HEK293 (cell line): ENCODE measurements around the gene HMX1.

ENCODE experiments used
- CTCF ChIA-PET: fragments of 350-600 bp; formaldehyde crosslinking; extraction: SDS; loops from one replicate; lab custom pipeline; 2021; ENCODE audit warnings: antibody characterized with exemption; lab: Yijun Ruan, JAX
- POLR2A ChIA-PET: fragments of 300-600 bp; formaldehyde crosslinking; extraction: SDS; loops from one replicate; lab custom pipeline; 2020; ENCODE audit warnings: antibody characterized with exemption, inconsistent platforms; lab: Yijun Ruan, JAX
- H3K27ac ChIP-seq: fragments of 200-500 bp; sonication (Bioruptor generic); 2 replicates; pipeline ENCODE4 v1.5.1; 2014; ENCODE audit warnings: low read depth, low read length, control low read depth, inconsistent platforms; ENCODE audit errors: extremely low read depth
- H3K36me3 ChIP-seq, 2 experiments: fragments of 200-500 bp in 1 of 2; sonication (Bioruptor generic) in 1 of 2; 1 replicate in 1 of 2; 2 replicates in 1 of 2; pipeline ENCODE4 v1.5.1; 2014 to 2017; ENCODE audit warnings: inconsistent platforms in 2 of 2, low read length in 2 of 2; ENCODE audit not compliant: control insufficient read depth in 2 of 2, insufficient read depth in 1 of 2
- H3K4me1 ChIP-seq: fragments of 200-500 bp; sonication (Bioruptor generic); 2 replicates; pipeline ENCODE4 v1.5.1; 2014; ENCODE audit warnings: mild to moderate bottlenecking, low read length, inconsistent platforms; ENCODE audit not compliant: control insufficient read depth, insufficient read depth
- H3K4me3 ChIP-seq: 2 replicates; pipeline ENCODE4 v1.5.1; 2011; ENCODE audit warnings: low read depth, mild to moderate bottlenecking, control low read depth, low read length, moderate library complexity
- H3K9me3 ChIP-seq: fragments of 200-500 bp; sonication (Bioruptor generic); 2 replicates; pipeline ENCODE4 v1.5.1; 2014; ENCODE audit warnings: low read depth, low read length, inconsistent platforms; ENCODE audit not compliant: control insufficient read depth, insufficient read depth
- GLIS1 ChIP-seq: fragments of 450-650 bp; formaldehyde crosslinking; IDR thresholded peaks from 2 replicates; pipeline ENCODE4 v1.5.1; 2016; ENCODE audit warnings: missing biosample characterization, missing genetic modification characterization
- KLF7 ChIP-seq: fragments of 450-650 bp; formaldehyde crosslinking; IDR thresholded peaks from 2 replicates; pipeline ENCODE4 v1.5.1; 2016; ENCODE audit warnings: missing biosample characterization, missing genetic modification characterization, borderline replicate concordance
- WT1 ChIP-seq: fragments of 450-650 bp; formaldehyde crosslinking; IDR thresholded peaks from 2 replicates; pipeline ENCODE4 v1.5.1; 2016; ENCODE audit warnings: missing biosample characterization, missing genetic modification characterization
- ZEB2 ChIP-seq: fragments of 450-650 bp; formaldehyde crosslinking; IDR thresholded peaks from 2 replicates; pipeline ENCODE4 v1.5.1; 2016; ENCODE audit warnings: missing biosample characterization, missing genetic modification characterization
- ZNF155 ChIP-seq: fragments of 450-650 bp; formaldehyde crosslinking; IDR thresholded peaks from 2 replicates; pipeline ENCODE4 v1.5.1; 2016; ENCODE audit warnings: missing biosample characterization, missing genetic modification characterization
- ZNF214 ChIP-seq: fragments of 450-650 bp; formaldehyde crosslinking; IDR thresholded peaks from 2 replicates; pipeline ENCODE4 v1.5.1; 2017; ENCODE audit warnings: missing biosample characterization, mild to moderate bottlenecking, missing genetic modification characterization, borderline replicate concordance
- ZNF501 ChIP-seq: fragments of 450-650 bp; formaldehyde crosslinking; IDR thresholded peaks from 2 replicates; pipeline ENCODE4 v1.5.1; 2016; ENCODE audit warnings: missing biosample characterization, missing genetic modification characterization
- ZNF555 ChIP-seq: fragments of 450-650 bp; formaldehyde crosslinking; conservative IDR thresholded peaks from 2 replicates; pipeline ENCODE4 v1.5.1; 2017; ENCODE audit warnings: missing biosample characterization, mild to moderate bottlenecking, missing genetic modification characterization, inconsistent platforms
- ZNF610 ChIP-seq: fragments of 450-650 bp; formaldehyde crosslinking; IDR thresholded peaks from 2 replicates; pipeline ENCODE4 v1.5.1; 2016; ENCODE audit warnings: missing biosample characterization, missing genetic modification characterization, borderline replicate concordance
- ZNF626 ChIP-seq: fragments of 450-650 bp; sonication (Bioruptor Pico); formaldehyde crosslinking; IDR thresholded peaks from 2 replicates; pipeline ENCODE4 v1.5.1; 2018; ENCODE audit warnings: missing biosample characterization, missing genetic modification characterization, inconsistent platforms
- ZNF670 ChIP-seq: fragments of 450-650 bp; formaldehyde crosslinking; IDR thresholded peaks from 2 replicates; pipeline ENCODE4 v1.5.1; 2016; ENCODE audit warnings: missing biosample characterization, missing genetic modification characterization, low read depth
- ZNF701 ChIP-seq: fragments of 450-650 bp; formaldehyde crosslinking; IDR thresholded peaks from 2 replicates; pipeline ENCODE4 v1.5.1; 2016; ENCODE audit warnings: missing biosample characterization, missing genetic modification characterization
- ZSCAN16 ChIP-seq: fragments of 450-650 bp; formaldehyde crosslinking; IDR thresholded peaks from 2 replicates; pipeline ENCODE4 v1.5.1; 2016; ENCODE audit warnings: missing biosample characterization, missing genetic modification characterization
- ZSCAN30 ChIP-seq: fragments of 450-650 bp; IDR thresholded peaks from 2 replicates; pipeline ENCODE4 v1.5.1; 2018; ENCODE audit warnings: missing biosample characterization, mild to moderate bottlenecking, missing genetic modification characterization, moderate library complexity
- TF ChIP-seq, protein P1 (sequence below): fragments of 450-650 bp; formaldehyde crosslinking; IDR thresholded peaks from 2 replicates; pipeline ENCODE4 v1.5.1; 2016; ENCODE audit warnings: missing biosample characterization, missing genetic modification characterization
- TF ChIP-seq, protein P2 (sequence below): fragments of 450-650 bp; formaldehyde crosslinking; IDR thresholded peaks from 2 replicates; pipeline ENCODE4 v1.5.1; 2017; ENCODE audit warnings: missing biosample characterization, missing genetic modification characterization
- TF ChIP-seq, protein P3 (sequence below): fragments of 450-650 bp; formaldehyde crosslinking; IDR thresholded peaks from 2 replicates; pipeline ENCODE4 v1.5.1; 2016; ENCODE audit warnings: missing biosample characterization, missing genetic modification characterization, borderline replicate concordance
- TF ChIP-seq, protein P4 (sequence below): fragments of 450-650 bp; formaldehyde crosslinking; IDR thresholded peaks from 2 replicates; pipeline ENCODE4 v1.5.1; 2016; ENCODE audit warnings: missing biosample characterization, missing genetic modification characterization
- TF ChIP-seq, protein P5 (sequence below): fragments of 450-650 bp; formaldehyde crosslinking; optimal IDR thresholded peaks from 2 replicates; pipeline ENCODE3; 2016; ENCODE audit warnings: missing biosample characterization, mild to moderate bottlenecking, missing genetic modification characterization

The HMX1 gene

DNA sequence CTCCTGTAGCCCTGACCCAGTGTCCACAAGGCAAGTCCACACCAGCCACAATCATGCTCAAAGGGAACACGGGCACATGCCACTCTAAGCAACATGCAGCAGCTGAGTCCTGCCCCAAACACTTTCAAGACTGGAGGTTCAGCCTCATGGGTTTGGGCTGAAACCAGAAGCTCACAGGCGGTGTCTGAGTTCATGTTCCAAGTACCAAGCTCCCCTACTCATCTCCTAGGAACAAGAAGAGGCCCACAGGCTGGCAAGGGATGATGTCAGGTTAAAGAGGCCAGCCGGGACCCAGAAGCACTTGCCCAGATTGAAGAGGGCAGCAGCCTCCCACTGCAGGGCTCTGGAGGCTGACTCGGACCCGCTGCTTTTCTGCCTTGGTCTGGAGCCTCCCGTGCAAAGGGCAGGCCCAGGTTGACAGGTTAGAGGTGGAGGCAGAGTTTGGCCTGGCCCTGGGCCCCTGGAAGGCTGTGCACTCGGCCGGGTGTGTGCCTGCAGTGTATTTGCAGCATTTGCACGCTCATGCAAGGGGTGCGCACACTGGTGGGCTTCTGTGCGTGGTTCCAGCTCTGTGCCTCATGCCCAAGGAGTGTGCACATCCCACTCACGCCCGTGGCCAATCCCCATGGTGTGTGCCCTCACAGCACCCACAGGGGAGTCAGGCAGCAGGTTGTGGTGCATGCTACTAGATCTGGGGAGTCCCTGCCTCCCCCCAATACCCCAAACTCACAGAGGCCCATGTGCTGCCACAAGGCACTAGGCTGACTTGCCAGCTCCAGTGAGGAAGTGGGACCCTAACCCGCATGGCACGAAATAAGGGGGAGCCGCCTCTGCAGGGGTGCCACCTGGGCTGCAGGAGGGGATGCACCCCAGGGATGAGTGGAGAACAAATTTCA lies 2.4 kb downstream of the HMX1 start:
- Histone ChIP-seq H3K9me3 (no peaks in the 10 kb centered on the region), H3K4me3 (no peak overlapping the region), H3K4me1 (no peaks in the 10 kb centered on the region), H3K27ac (no peak overlapping the region), H3K36me3 (peaks cover 0 to 26% of the 10 kb centered on the region in 2 experiments; a peak in 1 of 3 replicates)
- TF ChIP-seq, protein P1, sequence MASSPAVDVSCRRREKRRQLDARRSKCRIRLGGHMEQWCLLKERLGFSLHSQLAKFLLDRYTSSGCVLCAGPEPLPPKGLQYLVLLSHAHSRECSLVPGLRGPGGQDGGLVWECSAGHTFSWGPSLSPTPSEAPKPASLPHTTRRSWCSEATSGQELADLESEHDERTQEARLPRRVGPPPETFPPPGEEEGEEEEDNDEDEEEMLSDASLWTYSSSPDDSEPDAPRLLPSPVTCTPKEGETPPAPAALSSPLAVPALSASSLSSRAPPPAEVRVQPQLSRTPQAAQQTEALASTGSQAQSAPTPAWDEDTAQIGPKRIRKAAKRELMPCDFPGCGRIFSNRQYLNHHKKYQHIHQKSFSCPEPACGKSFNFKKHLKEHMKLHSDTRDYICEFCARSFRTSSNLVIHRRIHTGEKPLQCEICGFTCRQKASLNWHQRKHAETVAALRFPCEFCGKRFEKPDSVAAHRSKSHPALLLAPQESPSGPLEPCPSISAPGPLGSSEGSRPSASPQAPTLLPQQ (tag by site-specific recombination): peak; percentile 60; the same call in 1 of the 2 replicates
- no peak for TF ChIP-seq ZNF626 (tag by site-specific recombination)
- TF ChIP-seq ZSCAN16: no peak
- ChIA-PET POLR2A (interaction anchor here (0.6 kb wide), 2 partner anchors 40 to 94 kb away, joined by 4 read pairs; no protein-coding TSS in a partner anchor), CTCF (interaction anchor here (0.5 kb wide), 1 partner anchor 108 kb away, joined by 3 read pairs; no protein-coding TSS in a partner anchor)

DNA sequence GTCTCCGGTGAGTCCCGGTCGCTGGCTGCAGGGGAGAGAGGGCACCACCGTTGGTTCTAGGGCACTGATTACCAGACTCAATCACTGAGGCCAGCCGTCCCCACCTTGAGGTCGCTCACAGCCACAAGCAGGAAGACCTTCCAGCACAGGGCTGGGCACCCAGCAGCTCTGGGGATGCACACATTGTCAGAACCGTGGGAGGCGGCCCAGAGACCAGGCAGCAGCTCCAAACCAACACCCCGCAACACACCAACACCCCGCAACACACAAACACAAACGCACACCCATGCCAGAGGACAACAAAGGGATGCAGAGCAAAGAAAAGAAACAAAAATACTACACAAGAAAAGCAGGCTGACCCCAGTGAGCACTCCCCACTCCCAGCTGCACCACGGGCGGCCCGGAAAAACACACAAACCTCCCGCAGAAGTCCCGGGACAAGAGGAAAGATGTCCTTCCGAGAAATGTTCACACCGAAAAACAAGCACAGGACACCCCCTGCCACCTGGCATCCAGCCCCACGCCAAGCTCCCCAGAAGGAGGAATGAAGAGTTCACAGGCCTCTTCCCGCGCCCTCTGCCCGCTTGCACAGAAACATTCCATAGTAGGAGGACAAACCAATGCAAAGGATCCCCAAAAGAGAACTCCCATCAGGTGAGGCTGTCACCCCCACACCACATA lies 3.2 kb downstream of the HMX1 start:
- Histone ChIP-seq H3K9me3 (no peaks in the 10 kb centered on the region), H3K36me3 (peaks cover 0 to 26% of the 10 kb centered on the region in 2 experiments; a peak in 1 of 3 replicates), H3K4me3 (no peak overlapping the region), H3K4me1 (no peaks in the 10 kb centered on the region), H3K27ac (no peak overlapping the region)
- CTCF ChIA-PET: interaction anchor here (0.5 kb wide), 1 partner anchor 107 kb away, joined by 3 read pairs; no protein-coding TSS in a partner anchor
- POLR2A ChIA-PET: no interaction called here
- no peak for TF ChIP-seq WT1 (tag by site-specific recombination)
- TF ChIP-seq, protein P2, sequence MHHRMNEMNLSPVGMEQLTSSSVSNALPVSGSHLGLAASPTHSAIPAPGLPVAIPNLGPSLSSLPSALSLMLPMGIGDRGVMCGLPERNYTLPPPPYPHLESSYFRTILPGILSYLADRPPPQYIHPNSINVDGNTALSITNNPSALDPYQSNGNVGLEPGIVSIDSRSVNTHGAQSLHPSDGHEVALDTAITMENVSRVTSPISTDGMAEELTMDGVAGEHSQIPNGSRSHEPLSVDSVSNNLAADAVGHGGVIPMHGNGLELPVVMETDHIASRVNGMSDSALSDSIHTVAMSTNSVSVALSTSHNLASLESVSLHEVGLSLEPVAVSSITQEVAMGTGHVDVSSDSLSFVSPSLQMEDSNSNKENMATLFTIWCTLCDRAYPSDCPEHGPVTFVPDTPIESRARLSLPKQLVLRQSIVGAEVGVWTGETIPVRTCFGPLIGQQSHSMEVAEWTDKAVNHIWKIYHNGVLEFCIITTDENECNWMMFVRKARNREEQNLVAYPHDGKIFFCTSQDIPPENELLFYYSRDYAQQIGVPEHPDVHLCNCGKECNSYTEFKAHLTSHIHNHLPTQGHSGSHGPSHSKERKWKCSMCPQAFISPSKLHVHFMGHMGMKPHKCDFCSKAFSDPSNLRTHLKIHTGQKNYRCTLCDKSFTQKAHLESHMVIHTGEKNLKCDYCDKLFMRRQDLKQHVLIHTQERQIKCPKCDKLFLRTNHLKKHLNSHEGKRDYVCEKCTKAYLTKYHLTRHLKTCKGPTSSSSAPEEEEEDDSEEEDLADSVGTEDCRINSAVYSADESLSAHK: no peak
- TF ChIP-seq ZNF555 (tag by site-specific recombination): no peak
- TF ChIP-seq, protein P3, sequence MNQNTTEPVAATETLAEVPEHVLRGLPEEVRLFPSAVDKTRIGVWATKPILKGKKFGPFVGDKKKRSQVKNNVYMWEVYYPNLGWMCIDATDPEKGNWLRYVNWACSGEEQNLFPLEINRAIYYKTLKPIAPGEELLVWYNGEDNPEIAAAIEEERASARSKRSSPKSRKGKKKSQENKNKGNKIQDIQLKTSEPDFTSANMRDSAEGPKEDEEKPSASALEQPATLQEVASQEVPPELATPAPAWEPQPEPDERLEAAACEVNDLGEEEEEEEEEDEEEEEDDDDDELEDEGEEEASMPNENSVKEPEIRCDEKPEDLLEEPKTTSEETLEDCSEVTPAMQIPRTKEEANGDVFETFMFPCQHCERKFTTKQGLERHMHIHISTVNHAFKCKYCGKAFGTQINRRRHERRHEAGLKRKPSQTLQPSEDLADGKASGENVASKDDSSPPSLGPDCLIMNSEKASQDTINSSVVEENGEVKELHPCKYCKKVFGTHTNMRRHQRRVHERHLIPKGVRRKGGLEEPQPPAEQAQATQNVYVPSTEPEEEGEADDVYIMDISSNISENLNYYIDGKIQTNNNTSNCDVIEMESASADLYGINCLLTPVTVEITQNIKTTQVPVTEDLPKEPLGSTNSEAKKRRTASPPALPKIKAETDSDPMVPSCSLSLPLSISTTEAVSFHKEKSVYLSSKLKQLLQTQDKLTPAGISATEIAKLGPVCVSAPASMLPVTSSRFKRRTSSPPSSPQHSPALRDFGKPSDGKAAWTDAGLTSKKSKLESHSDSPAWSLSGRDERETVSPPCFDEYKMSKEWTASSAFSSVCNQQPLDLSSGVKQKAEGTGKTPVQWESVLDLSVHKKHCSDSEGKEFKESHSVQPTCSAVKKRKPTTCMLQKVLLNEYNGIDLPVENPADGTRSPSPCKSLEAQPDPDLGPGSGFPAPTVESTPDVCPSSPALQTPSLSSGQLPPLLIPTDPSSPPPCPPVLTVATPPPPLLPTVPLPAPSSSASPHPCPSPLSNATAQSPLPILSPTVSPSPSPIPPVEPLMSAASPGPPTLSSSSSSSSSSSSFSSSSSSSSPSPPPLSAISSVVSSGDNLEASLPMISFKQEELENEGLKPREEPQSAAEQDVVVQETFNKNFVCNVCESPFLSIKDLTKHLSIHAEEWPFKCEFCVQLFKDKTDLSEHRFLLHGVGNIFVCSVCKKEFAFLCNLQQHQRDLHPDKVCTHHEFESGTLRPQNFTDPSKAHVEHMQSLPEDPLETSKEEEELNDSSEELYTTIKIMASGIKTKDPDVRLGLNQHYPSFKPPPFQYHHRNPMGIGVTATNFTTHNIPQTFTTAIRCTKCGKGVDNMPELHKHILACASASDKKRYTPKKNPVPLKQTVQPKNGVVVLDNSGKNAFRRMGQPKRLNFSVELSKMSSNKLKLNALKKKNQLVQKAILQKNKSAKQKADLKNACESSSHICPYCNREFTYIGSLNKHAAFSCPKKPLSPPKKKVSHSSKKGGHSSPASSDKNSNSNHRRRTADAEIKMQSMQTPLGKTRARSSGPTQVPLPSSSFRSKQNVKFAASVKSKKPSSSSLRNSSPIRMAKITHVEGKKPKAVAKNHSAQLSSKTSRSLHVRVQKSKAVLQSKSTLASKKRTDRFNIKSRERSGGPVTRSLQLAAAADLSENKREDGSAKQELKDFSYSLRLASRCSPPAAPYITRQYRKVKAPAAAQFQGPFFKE (tag by site-specific recombination): no peak
- TF ChIP-seq ZNF701 (tag by site-specific recombination): no peak
- no peak for TF ChIP-seq ZNF501
- no peak for TF ChIP-seq GLIS1
- no peak for TF ChIP-seq ZNF214 (tag by site-specific recombination)
- no peak for TF ChIP-seq KLF7 (tag by site-specific recombination)
- TF ChIP-seq ZNF610 (tag by site-specific recombination): no peak
- TF ChIP-seq ZSCAN30 (tag by site-specific recombination): no peak
- TF ChIP-seq ZEB2 (tag by site-specific recombination): no peak
- TF ChIP-seq, protein P4, sequence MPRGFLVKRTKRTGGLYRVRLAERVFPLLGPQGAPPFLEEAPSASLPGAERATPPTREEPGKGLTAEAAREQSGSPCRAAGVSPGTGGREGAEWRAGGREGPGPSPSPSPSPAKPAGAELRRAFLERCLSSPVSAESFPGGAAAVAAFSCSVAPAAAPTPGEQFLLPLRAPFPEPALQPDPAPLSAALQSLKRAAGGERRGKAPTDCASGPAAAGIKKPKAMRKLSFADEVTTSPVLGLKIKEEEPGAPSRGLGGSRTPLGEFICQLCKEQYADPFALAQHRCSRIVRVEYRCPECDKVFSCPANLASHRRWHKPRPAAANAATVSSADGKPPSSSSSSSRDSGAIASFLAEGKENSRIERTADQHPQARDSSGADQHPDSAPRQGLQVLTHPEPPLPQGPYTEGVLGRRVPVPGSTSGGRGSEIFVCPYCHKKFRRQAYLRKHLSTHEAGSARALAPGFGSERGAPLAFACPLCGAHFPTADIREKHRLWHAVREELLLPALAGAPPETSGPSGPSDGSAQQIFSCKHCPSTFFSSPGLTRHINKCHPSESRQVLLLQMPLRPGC (tag by site-specific recombination): no peak
- no peak for TF ChIP-seq ZNF670 (tag by site-specific recombination)
- TF ChIP-seq, protein P5, sequence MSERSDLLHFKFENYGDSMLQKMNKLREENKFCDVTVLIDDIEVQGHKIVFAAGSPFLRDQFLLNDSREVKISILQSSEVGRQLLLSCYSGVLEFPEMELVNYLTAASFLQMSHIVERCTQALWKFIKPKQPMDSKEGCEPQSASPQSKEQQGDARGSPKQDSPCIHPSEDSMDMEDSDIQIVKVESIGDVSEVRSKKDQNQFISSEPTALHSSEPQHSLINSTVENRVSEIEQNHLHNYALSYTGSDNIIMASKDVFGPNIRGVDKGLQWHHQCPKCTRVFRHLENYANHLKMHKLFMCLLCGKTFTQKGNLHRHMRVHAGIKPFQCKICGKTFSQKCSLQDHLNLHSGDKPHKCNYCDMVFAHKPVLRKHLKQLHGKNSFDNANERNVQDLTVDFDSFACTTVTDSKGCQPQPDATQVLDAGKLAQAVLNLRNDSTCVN (tag by site-specific recombination): no peak
- no peak for TF ChIP-seq ZNF155
